SK-N-SH (cell line): ENCODE results near the gene SSNA1. TPM values are rescaled to one million over a fixed set of nuclear protein-coding genes. Genes with fewer than 3 reads are reported as not detected.

ENCODE experiments used
- CTCF ChIA-PET: fragments of 300-600, 350-600 bp; formaldehyde crosslinking; extraction: SDS; loops from one replicate; lab custom pipeline; 2021; lab: Yijun Ruan, JAX
- POLR2A ChIA-PET: fragments of 350-600 bp; sonication (Branson Sonifier 250); formaldehyde crosslinking; extraction: SDS; loops from one replicate; lab custom pipeline; 2020; ENCODE audit warnings: antibody characterized with exemption, inconsistent platforms; lab: Yijun Ruan, JAX
- DNase-seq: peaks from one replicate; pipeline ENCODE4 v3.0.0; 2012
- H2AFZ ChIP-seq: fragments of 200-600 bp; sonication (generic); 2 replicates; pipeline ENCODE4 v1.8.1; 2016; ENCODE audit warnings: antibody characterized with exemption, mild to moderate bottlenecking, low read depth
- H3F3A ChIP-seq: fragments of 200-600 bp; sonication (generic); replicated peaks from 2 replicates; pipeline ENCODE3; 2016; ENCODE audit warnings: antibody characterized with exemption, mild to moderate bottlenecking; ENCODE audit not compliant: insufficient read depth
- H3K27ac ChIP-seq, 2 experiments: fragments of 200-500 bp in 1 of 2; fragments of 200-600 bp in 1 of 2; sonication (Bioruptor generic) in 1 of 2; sonication (generic), shearing (Covaris generic) in 1 of 2; 2 replicates each; pipeline versions ENCODE4 v1.5.1 to v1.6.1; 2014 to 2016; ENCODE audit warnings: low read depth in 2 of 2, inconsistent platforms in 1 of 2, low read length in 1 of 2, mild to moderate bottlenecking in 1 of 2, mixed read lengths in 1 of 2
- H3K27me3 ChIP-seq: fragments of 200-600 bp; sonication (generic), shearing (Covaris generic); 2 replicates; pipeline ENCODE4 v1.6.1; 2016; ENCODE audit warnings: mixed run types; ENCODE audit not compliant: insufficient read depth
- H3K36me3 ChIP-seq, 2 experiments: fragments of 200-500 bp in 1 of 2; fragments of 200-600 bp in 1 of 2; sonication (Bioruptor generic) in 1 of 2; sonication (generic) in 1 of 2; replicated peaks in 1 of 2; 2 replicates each; pipeline versions ENCODE3 to v1.5.1; 2014 to 2016; ENCODE audit warnings: low read length in 1 of 2, mild to moderate bottlenecking in 1 of 2; ENCODE audit not compliant: insufficient read depth in 2 of 2, control insufficient read depth in 1 of 2
- H3K4me1 ChIP-seq, 2 experiments: fragments of 200-500 bp in 1 of 2; fragments of 200-600 bp in 1 of 2; sonication (Bioruptor generic) in 1 of 2; sonication (generic), shearing (Covaris generic) in 1 of 2; 2 replicates each; pipeline versions ENCODE4 v1.5.1 to v1.6.1; 2014 to 2016; ENCODE audit warnings: low read depth in 1 of 2, low read length in 1 of 2, mixed run types in 1 of 2; ENCODE audit not compliant: insufficient read depth in 2 of 2, control insufficient read depth in 1 of 2
- H3K4me2 ChIP-seq: fragments of 200-600 bp; sonication (generic), shearing (Covaris generic); 2 replicates; pipeline ENCODE4 v1.6.1; 2017; ENCODE audit warnings: mixed run types
- H3K4me3 ChIP-seq, 2 experiments: fragments of 200-500 bp in 1 of 2; fragments of 200-600 bp in 1 of 2; sonication (Bioruptor generic) in 1 of 2; sonication (generic), shearing (Covaris generic) in 1 of 2; 2 replicates each; pipeline versions ENCODE4 v1.5.1 to v1.8.1; 2014 to 2016; ENCODE audit warnings: low read depth in 2 of 2, inconsistent platforms in 1 of 2, low read length in 1 of 2, mild to moderate bottlenecking in 1 of 2, mixed read lengths in 1 of 2, moderate library complexity in 1 of 2
- H3K79me2 ChIP-seq: fragments of 200-600 bp; sonication (generic); 2 replicates; pipeline ENCODE4 v1.8.1; 2017; ENCODE audit warnings: mild to moderate bottlenecking; ENCODE audit not compliant: insufficient read depth
- H3K9ac ChIP-seq: fragments of 200-600 bp; sonication (generic); 2 replicates; pipeline ENCODE4 v1.6.1; 2017; ENCODE audit warnings: mixed run types
- H3K9me2 ChIP-seq: fragments of 200-600 bp; sonication (generic); 2 replicates; pipeline ENCODE4 v1.6.1; 2017; ENCODE audit warnings: mixed run types
- H3K9me3 ChIP-seq: fragments of 200-600 bp; sonication (generic); 2 replicates; pipeline ENCODE4 v1.6.1; 2017; ENCODE audit warnings: mixed run types, mild to moderate bottlenecking, moderate library complexity
- H4K20me1 ChIP-seq: fragments of 200-600 bp; sonication (generic); 2 replicates; pipeline ENCODE4 v1.6.1; 2017; ENCODE audit warnings: mild to moderate bottlenecking, mixed run types; ENCODE audit not compliant: insufficient read depth
- CHD2 ChIP-seq: fragments of 150-350 bp; IDR thresholded peaks from 2 replicates; pipeline ENCODE4 v1.6.1; 2018; ENCODE audit warnings: low read length; ENCODE audit not compliant: partially characterized antibody
- ELF1 ChIP-seq: IDR thresholded peaks from 2 replicates; pipeline ENCODE4 v1.4.0; 2012
- FOXM1 ChIP-seq: IDR thresholded peaks from 2 replicates; pipeline ENCODE4 v1.4.0; 2012; ENCODE audit warnings: low read depth, mild to moderate bottlenecking
- GABPA ChIP-seq: IDR thresholded peaks from 2 replicates; pipeline ENCODE4 v1.4.0; 2012; ENCODE audit warnings: low read depth, mild to moderate bottlenecking
- MAX ChIP-seq: IDR thresholded peaks from 2 replicates; pipeline ENCODE4 v1.4.0; 2012; ENCODE audit warnings: low read depth
- NFIC ChIP-seq: IDR thresholded peaks from 2 replicates; pipeline ENCODE4 v1.4.0; 2012; ENCODE audit warnings: borderline replicate concordance
- NRF1 ChIP-seq: IDR thresholded peaks from 2 replicates; pipeline ENCODE4 v1.6.1; 2012; ENCODE audit warnings: low read depth, mild to moderate bottlenecking, low read length
- RAD21 ChIP-seq: IDR thresholded peaks from 2 replicates; pipeline ENCODE4 v1.6.1; 2012; ENCODE audit warnings: mild to moderate bottlenecking, low read length
- RCOR1 ChIP-seq: fragments of 150-350 bp; IDR thresholded peaks from 2 replicates; pipeline ENCODE4 v1.6.1; 2017; ENCODE audit warnings: antibody characterized with exemption, low read length
- RFX5 ChIP-seq: IDR thresholded peaks from 2 replicates; pipeline ENCODE4 v1.6.1; 2012; ENCODE audit warnings: mild to moderate bottlenecking, improper control_type of control experiment, low read length
- RXRA ChIP-seq: IDR thresholded peaks from 2 replicates; pipeline ENCODE4 v1.4.0; 2012; ENCODE audit warnings: low read depth, mild to moderate bottlenecking, borderline replicate concordance
- SMC3 ChIP-seq: IDR thresholded peaks from 2 replicates; pipeline ENCODE4 v1.6.1; 2012; ENCODE audit warnings: low read depth, low read length, improper control_type of control experiment
- TAF1 ChIP-seq: IDR thresholded peaks from 2 replicates; pipeline ENCODE4 v1.6.1; 2012; ENCODE audit warnings: low read depth, mild to moderate bottlenecking, low read length, moderate library complexity, borderline replicate concordance
- TCF12 ChIP-seq: IDR thresholded peaks from 2 replicates; pipeline ENCODE4 v1.4.0; 2012
- TEAD4 ChIP-seq: IDR thresholded peaks from 2 replicates; pipeline ENCODE4 v1.4.0; 2012; ENCODE audit warnings: mild to moderate bottlenecking, borderline replicate concordance; ENCODE audit not compliant: insufficient read depth
- WGBS: methylation state at CpG from one replicate; pipeline ENCODE4 v1.1.6; 2017; ENCODE audit warnings: low lambda C conversion rate; 5-methylcytosine and 5-hydroxymethylcytosine counted together
- polyA plus RNA-seq, 3 experiments: library from polyadenylated mRNA; depleted of rRNA; stranded (reverse); fragments of >200 nt; gene quantifications; 2 replicates each; pipeline ENCODE4 v1.2.3, GENCODE V29; 2012
- TF ChIP-seq, protein P1 (sequence below): fragments of 150-350 bp; IDR thresholded peaks from 2 replicates; pipeline ENCODE4 v1.6.1; 2017; ENCODE audit warnings: antibody characterized with exemption, low read length, low read depth, borderline replicate concordance
- TF ChIP-seq, protein P2 (sequence below): fragments of 200-600 bp; sonication (generic); IDR thresholded peaks from 2 replicates; pipeline ENCODE4 v1.6.1; 2017; ENCODE audit warnings: antibody characterized with exemption, mild to moderate bottlenecking, moderate library complexity
- TF ChIP-seq, protein P3 (sequence below): IDR thresholded peaks from 2 replicates; pipeline ENCODE4 v1.6.1; 2012; ENCODE audit warnings: mild to moderate bottlenecking, low read depth, low read length, moderate library complexity
- TF ChIP-seq, protein P4 (sequence below): fragments of 150-350 bp; IDR thresholded peaks from 2 replicates; pipeline ENCODE4 v1.6.1; 2016; ENCODE audit warnings: mild to moderate bottlenecking, low read depth, low read length

SSNA1 gene
- polyA plus RNA-seq, 1 of the 3 experiments (the other 2 are of a cell fraction) = 124 TPM

GRCh38 chr9:137147793-137148160 lies 40.7 kb upstream of the SSNA1 start:
- Histone ChIP-seq H3K9me2 (no peaks in the 10 kb centered on the region), H2AFZ (no peak overlapping the region), H3K4me1 (no peaks in the 10 kb centered on the region), H3K27me3 (no peaks in the 10 kb centered on the region), H3K36me3 (no peaks in the 10 kb centered on the region), H3F3A (no peaks in the 10 kb centered on the region), H3K27ac (no peak overlapping the region), H4K20me1 (no peaks in the 10 kb centered on the region), H3K4me2 (no peak overlapping the region), H3K9me3 (no peaks in the 10 kb centered on the region), H3K9ac (no peak overlapping the region), H3K79me2 (no peaks in the 10 kb centered on the region), H3K4me3 (no peak overlapping the region)
- no peak for DNase-seq
- no peak for TF ChIP-seq RXRA
- no peak for TF ChIP-seq RCOR1
- no peak for TF ChIP-seq FOXM1
- no peak for TF ChIP-seq GABPA
- TF ChIP-seq TCF12 = no peak
- TF ChIP-seq TAF1 = no peak
- no peak for TF ChIP-seq ELF1
- no peak for TF ChIP-seq NRF1
- TF ChIP-seq RAD21 = no peak
- TF ChIP-seq, protein P1, sequence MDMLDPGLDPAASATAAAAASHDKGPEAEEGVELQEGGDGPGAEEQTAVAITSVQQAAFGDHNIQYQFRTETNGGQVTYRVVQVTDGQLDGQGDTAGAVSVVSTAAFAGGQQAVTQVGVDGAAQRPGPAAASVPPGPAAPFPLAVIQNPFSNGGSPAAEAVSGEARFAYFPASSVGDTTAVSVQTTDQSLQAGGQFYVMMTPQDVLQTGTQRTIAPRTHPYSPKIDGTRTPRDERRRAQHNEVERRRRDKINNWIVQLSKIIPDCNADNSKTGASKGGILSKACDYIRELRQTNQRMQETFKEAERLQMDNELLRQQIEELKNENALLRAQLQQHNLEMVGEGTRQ = no peak
- TF ChIP-seq, protein P2, sequence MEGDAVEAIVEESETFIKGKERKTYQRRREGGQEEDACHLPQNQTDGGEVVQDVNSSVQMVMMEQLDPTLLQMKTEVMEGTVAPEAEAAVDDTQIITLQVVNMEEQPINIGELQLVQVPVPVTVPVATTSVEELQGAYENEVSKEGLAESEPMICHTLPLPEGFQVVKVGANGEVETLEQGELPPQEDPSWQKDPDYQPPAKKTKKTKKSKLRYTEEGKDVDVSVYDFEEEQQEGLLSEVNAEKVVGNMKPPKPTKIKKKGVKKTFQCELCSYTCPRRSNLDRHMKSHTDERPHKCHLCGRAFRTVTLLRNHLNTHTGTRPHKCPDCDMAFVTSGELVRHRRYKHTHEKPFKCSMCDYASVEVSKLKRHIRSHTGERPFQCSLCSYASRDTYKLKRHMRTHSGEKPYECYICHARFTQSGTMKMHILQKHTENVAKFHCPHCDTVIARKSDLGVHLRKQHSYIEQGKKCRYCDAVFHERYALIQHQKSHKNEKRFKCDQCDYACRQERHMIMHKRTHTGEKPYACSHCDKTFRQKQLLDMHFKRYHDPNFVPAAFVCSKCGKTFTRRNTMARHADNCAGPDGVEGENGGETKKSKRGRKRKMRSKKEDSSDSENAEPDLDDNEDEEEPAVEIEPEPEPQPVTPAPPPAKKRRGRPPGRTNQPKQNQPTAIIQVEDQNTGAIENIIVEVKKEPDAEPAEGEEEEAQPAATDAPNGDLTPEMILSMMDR = no peak
- TF ChIP-seq, protein P3, sequence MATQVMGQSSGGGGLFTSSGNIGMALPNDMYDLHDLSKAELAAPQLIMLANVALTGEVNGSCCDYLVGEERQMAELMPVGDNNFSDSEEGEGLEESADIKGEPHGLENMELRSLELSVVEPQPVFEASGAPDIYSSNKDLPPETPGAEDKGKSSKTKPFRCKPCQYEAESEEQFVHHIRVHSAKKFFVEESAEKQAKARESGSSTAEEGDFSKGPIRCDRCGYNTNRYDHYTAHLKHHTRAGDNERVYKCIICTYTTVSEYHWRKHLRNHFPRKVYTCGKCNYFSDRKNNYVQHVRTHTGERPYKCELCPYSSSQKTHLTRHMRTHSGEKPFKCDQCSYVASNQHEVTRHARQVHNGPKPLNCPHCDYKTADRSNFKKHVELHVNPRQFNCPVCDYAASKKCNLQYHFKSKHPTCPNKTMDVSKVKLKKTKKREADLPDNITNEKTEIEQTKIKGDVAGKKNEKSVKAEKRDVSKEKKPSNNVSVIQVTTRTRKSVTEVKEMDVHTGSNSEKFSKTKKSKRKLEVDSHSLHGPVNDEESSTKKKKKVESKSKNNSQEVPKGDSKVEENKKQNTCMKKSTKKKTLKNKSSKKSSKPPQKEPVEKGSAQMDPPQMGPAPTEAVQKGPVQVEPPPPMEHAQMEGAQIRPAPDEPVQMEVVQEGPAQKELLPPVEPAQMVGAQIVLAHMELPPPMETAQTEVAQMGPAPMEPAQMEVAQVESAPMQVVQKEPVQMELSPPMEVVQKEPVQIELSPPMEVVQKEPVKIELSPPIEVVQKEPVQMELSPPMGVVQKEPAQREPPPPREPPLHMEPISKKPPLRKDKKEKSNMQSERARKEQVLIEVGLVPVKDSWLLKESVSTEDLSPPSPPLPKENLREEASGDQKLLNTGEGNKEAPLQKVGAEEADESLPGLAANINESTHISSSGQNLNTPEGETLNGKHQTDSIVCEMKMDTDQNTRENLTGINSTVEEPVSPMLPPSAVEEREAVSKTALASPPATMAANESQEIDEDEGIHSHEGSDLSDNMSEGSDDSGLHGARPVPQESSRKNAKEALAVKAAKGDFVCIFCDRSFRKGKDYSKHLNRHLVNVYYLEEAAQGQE = no peak
- no peak for TF ChIP-seq RFX5
- no peak for TF ChIP-seq SMC3
- no peak for TF ChIP-seq TEAD4
- no peak for TF ChIP-seq CHD2
- no peak for TF ChIP-seq NFIC
- TF ChIP-seq, protein P4, sequence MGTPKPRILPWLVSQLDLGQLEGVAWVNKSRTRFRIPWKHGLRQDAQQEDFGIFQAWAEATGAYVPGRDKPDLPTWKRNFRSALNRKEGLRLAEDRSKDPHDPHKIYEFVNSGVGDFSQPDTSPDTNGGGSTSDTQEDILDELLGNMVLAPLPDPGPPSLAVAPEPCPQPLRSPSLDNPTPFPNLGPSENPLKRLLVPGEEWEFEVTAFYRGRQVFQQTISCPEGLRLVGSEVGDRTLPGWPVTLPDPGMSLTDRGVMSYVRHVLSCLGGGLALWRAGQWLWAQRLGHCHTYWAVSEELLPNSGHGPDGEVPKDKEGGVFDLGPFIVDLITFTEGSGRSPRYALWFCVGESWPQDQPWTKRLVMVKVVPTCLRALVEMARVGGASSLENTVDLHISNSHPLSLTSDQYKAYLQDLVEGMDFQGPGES = no peak
- no peak for TF ChIP-seq MAX
- WGBS = 74% methylated on average over 23 of the region's 24 CpGs
- ChIA-PET POLR2A (interaction anchor here (1.5 kb wide), 1 partner anchor 8 kb away, joined by 3 read pairs; the partner anchor contains the start of gene GRIN1), CTCF (no interaction called here)
